ENCODE data around the gene ENO2.

The ENO2 gene

GRCh38 chr12:6948873-6949594 is 34.7 kb downstream of the ENO2 start:
- DNase-seq (ENCODE audit: low read depth in 2 of 2): no peak

GRCh38 chr12:6950401-6950801 is 36.0 kb downstream of the ENO2 start:
- no peak for DNase-seq (ENCODE audit: low read depth in 2 of 2)

GRCh38 chr12:6950811-6951540 is 36.6 kb downstream of the ENO2 start, which contains the start of gene PTPN6:
PTPN6 (plus strand) TSS chr12:6951356; CDS start chr12:6951513, 157 bp downstream.
- no peak for DNase-seq (ENCODE audit: low read depth in 2 of 2)

- no peak for DNase-seq (ENCODE audit: low read depth in 2 of 2)
Observed at GRCh38 chr12:6951551-6952120, 37.3 kb downstream of the ENO2 start.

GRCh38 chr12:6952121-6952862 is 37.9 kb downstream of the ENO2 start:
- no peak for DNase-seq (ENCODE audit: low read depth in 2 of 2)

- no peak for DNase-seq (ENCODE audit: low read depth in 2 of 2)
Observed at GRCh38 chr12:6952863-6953441, 38.6 kb downstream of the ENO2 start.

GRCh38 chr12:6953442-6954315 is 39.3 kb downstream of the ENO2 start:
- DNase-seq (ENCODE audit: low read depth in 2 of 2): peak; percentile 44

GRCh38 chr12:6954316-6955107 is 40.1 kb downstream of the ENO2 start:
- DNase-seq (ENCODE audit: low read depth in 2 of 2): no peak

GRCh38 chr12:6955108-6956020 is 41.0 kb downstream of the ENO2 start:
- no peak for DNase-seq (ENCODE audit: low read depth in 2 of 2)

- DNase-seq (ENCODE audit: low read depth in 2 of 2): no peak
Observed at GRCh38 chr12:6956021-6956727, 41.8 kb downstream of the ENO2 start.

- no peak for DNase-seq (ENCODE audit: low read depth in 2 of 2)
Observed at GRCh38 chr12:6957151-6957701, 42.8 kb downstream of the ENO2 start.

- no peak for DNase-seq (ENCODE audit: low read depth in 2 of 2)
Observed at GRCh38 chr12:6957741-6958608, 43.6 kb downstream of the ENO2 start.

GRCh38 chr12:6958609-6959057 is 44.3 kb downstream of the ENO2 start:
- DNase-seq (ENCODE audit: low read depth in 2 of 2): no peak

GRCh38 chr12:6959058-6959804 is 44.9 kb downstream of the ENO2 start:
- no peak for DNase-seq (ENCODE audit: low read depth in 2 of 2)

- no peak for DNase-seq (ENCODE audit: low read depth in 2 of 2)
Observed at GRCh38 chr12:6959805-6960592, 45.6 kb downstream of the ENO2 start.
